ACHN (cell line): Measurements from ENCODE around the gene TENT5A.
"Not testable (repeated sequence)": the region's sequence is repeated elsewhere in the genome, so short reads cannot be mapped to it uniquely, and the experiment has no call there.

Experiments used
- DNase-seq: peaks from one replicate; pipeline ENCODE4 v3.0.0-alpha.2; 2015
- in situ Hi-C: cut with HindIII; loops from 2 replicates; pipeline ENCODE4 v1.10.0; 2017; ENCODE audit warnings: low sequenced_read_pairs, low pct_ligation_motif_present, low pct_unique_long_range_greater_than_20kb

Gene TENT5A

DNA sequence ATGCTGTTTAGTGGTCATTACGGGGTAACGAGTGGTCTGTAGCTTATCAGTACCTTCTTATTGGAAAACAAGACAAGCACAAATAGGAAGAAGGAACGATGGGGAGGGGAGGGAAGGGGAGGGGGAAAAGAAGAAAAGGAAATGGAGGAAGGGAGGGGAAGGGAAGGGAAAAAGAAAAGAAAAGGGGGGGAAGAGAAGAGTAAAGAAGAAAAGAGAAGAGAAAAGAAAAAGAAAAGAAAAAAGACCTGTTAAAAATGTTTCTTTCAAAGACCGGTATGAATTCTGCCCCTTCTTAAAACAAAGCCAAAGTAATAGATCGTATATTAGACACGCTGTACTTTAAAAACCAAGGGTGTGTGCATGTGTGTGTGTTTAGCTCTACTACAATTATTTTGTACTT, 2.4 kb upstream of the TENT5A start:
- in situ Hi-C loops: no loop called here

GRCh38 chr6:81753711-81754577, 1.5 kb upstream of the TENT5A start:
- DNase-seq: peak; percentile 31
- in situ Hi-C loops: no loop called here

More for the DNA sequence above, 2.4 kb upstream of the TENT5A start:
- DNase-seq: no peak

DNA sequence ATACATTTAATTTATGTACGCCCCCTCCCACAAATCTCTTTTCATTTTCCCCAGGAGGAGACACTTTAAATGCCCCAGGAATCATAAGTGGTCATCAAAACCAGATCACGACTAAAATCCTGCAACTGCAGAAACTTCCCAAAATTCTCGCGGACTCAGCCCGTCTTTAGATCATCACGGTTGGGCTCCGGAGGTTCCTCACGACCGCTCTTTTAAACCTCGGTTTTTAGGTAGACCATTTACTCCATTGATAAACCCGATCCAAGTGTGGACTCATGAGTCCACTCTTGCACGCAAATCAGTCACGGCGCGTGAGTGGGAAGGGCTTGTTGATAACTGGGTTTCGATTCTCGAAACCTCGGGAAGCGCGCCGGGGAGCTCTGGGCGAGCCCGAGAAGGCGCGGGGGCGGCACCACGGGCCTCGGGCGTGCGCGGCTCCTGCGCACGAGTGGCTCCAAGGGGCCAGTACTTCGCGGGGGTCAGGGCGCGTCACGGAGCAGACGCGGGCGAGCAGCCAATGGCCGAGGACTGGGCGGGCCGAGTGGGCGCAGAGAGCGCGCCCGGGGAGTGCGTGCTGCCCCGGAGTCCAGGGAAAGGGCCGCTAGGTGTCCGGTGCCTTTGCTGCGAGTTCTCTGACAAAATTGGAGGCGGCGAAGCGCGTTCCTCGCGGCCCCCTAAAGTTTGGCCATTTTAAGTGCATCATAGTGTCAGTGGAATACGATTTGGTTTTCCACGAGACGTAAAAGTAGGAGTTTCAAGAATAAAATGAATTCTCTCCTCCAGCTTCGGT, 635 bp upstream of the TENT5A start:
- peak; percentile 82 for DNase-seq
- in situ Hi-C loops: no loop called here

GRCh38 chr6:81751388-81752083, 945 bp downstream of the TENT5A start:
- in situ Hi-C loops: no loop called here

GRCh38 chr6:81750681-81751387, 1.6 kb downstream of the TENT5A start:
- DNase-seq: no peak
- in situ Hi-C loops: no loop called here

More at GRCh38 chr6:81751388-81752083, 945 bp downstream of the TENT5A start:
- no peak for DNase-seq

GRCh38 chr6:81750200-81750599, 2.3 kb downstream of the TENT5A start:
- DNase-seq: no peak
- in situ Hi-C loops: no loop called here

GRCh38 chr6:81749707-81750106, 2.8 kb downstream of the TENT5A start:
- no peak for DNase-seq
- in situ Hi-C loops: no loop called here

DNA sequence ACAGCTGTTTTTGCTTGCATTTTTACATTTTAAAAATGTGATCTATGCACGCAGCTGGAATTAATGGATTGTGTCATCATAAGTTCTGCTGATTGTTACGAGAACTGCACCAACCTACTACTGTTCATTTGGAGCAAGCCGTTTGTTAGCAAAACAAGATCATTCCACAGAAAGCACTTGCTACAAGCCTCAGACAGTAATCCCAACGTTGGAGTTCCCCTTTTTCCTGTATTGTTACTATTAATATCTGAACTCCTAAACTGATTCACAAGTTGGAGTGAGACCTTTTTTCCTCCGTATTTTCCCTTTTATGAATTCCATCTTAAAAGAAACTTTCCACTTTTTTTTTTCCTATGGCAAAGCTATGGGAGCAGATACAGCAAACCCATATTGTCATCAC, 3.5 kb downstream of the TENT5A start:
- no peak for DNase-seq
- in situ Hi-C loops: no loop called here

- DNase-seq: no peak
These were observed 5.2 kb downstream of the TENT5A start for GRCh38 chr6:81747327-81747726.

GRCh38 chr6:81744131-81744530, 8.3 kb downstream of the TENT5A start:
- in situ Hi-C loops: no loop called here

More at GRCh38 chr6:81747327-81747726, 5.2 kb downstream of the TENT5A start:
- in situ Hi-C loops: no loop called here

DNA sequence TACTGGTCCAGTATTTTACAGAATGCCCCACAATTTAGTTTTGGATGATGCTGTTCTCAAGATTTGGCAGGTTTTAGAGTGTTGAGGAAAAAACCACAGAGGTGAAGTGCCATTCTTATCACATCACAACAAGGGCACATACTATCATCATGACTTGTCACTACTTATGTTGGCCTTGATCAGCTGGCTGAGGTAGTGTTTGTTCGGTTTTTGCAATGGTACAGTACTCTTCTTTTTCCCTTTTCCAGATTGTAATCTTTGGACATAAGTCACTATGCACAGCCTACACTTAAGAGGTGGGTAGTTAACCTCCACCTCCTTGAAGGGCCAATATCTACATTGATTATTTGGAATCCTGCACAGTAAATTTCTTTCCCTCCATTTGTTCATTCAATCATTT, 8.8 kb downstream of the TENT5A start:
- in situ Hi-C loops: no loop called here
- DNase-seq: no peak

More at GRCh38 chr6:81744131-81744530, 8.3 kb downstream of the TENT5A start:
- DNase-seq: no peak

DNA sequence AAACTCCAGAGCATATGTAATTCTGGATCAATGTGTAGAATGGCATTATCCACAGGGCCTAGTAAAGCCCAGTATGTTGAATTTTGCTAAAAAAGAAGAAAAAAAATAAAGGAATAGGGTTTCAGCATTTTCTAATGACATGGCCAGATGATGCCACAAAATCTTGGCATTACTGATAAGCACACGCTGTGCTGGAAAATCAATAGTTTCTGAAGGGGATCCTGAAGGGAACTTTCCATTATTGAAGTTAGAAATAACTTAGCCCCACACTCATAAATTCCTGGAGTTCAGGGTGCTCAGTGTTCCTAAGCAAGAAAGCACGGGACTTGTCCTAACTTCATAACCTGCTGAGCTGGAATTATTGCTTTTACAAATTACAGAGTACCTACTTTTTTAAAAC, 10.8 kb downstream of the TENT5A start:
- in situ Hi-C loops: no loop called here
- DNase-seq: no peak

DNA sequence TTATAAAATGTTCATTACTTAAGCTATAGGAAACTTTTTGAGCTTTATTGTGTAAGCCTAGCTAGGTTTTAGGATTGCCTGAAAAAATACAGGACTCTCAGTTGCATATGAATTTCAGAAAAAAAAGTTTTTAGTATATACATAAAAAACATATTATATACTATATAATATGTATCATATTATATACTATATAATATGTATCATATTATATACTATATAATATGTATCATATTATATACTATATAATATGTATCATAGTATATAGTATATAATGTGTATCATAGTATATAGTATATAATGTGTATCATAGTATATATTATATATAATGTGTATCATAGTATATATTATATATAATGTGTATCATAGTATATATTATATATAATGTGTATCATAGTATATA, 11.9 kb downstream of the TENT5A start:
- DNase-seq: not testable (repeated sequence)

DNA sequence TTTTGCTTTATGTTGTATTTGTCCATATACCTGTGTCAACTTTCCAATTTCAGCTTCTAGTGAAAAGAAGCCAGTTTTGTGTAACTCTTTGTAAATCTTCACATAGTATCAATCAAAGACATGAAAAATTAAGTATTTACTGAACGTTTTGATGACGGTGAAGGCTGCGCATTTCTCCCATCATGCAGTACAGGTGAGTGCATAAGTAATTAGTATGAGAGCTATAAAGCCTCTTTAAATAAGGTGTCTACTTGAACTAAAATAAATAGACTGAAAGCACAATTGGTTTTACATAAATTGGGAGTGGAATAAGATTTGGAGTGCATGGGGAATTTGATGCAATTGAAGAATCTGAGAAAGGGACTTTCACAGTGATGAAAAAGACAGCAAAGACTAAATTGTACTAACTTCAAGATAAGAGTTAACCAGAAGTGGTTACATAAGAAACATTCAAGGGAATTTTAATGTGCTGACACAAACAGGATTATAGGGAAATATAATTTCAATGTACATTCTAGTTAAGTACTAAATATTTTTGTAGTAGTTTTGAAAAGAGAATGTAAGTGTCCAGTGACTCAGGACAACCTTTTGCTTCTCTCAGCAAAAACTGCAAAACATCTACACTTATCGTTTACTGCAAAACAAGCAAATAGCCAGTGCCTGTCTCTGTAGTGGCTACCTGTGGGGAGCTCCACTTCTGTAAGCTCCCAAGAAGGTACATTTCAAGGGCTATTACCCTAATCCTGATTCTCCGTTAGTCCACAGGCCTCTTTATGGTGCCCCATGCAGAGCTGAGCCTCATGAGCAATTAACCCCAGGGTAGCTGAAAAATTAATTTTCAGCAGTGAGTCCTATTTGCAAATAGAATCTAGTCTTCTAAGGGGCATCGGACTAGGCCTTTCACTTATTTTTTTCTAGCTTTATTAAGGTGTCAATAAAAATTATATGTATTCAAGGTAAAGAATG, 13.0 kb downstream of the TENT5A start:
- DNase-seq: no peak
- in situ Hi-C loops: no loop called here

More for the DNA sequence above, 11.9 kb downstream of the TENT5A start:
- in situ Hi-C loops: not testable (repeated sequence)

DNA sequence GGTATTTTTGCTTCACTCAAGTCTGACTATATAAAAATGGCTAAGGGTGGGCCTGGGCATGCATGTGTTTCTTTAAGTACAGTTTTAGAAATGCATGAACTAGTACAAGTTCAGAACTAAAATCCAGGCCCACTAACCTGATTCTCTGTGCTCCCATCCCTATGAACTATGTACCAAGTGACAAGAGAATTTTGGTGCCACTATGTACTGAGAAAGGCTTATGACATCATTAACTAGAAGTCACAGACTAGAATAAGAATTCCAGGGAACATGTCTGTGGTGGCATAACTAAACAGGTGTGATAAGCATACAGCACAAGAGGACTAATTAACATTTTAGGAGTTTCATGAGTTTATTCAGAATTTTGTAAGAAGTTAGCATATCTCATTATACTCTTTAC, 16.1 kb downstream of the TENT5A start:
- in situ Hi-C loops: no loop called here
- no peak for DNase-seq

DNA sequence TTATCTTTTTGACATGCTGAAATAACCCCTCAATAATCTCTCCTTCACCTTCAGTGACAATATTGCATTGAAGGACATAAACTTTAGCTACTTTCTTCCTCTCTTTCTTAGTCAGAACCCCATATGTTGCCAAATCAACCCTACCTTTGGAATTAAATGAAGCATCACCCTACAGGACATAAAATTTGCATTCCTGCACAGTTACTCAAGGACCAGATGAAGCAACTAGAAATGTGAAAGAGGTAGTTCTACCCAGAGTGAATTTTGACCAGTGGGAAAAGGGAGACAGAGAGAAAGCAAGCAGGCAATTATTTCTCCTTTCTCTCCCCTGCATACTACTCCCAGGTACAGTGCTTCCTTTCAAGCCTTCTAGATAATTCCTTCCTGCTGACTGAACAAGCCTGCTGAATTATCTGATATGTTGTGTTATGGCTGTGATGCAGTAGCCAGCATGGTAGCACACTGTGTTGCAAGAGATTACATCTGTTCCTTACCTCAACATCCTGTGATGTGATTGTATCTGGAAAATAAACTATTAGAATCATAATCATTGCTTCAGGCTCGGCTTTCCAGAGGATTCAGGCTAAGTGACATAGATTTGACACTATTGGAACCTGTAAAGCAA, 16.6 kb downstream of the TENT5A start:
- in situ Hi-C loops: no loop called here
- DNase-seq: no peak
